Stomach (tissue), 19 donors: Measurements from ENCODE around the gene GOLGA6L7. TPM values are rescaled to one million over a fixed set of nuclear protein-coding genes. Genes with fewer than 3 reads are reported as not detected.
"Not testable (repeated sequence)": the region's sequence is repeated elsewhere in the genome, so short reads cannot be mapped to it uniquely, and the experiment has no call there.

Experiments used
- DNase-seq, 2 donors: peaks; one replicate each; pipeline versions ENCODE4 v3.0.0 to v3.0.0-alpha.2; 2013 to 2019
- H3K27ac ChIP-seq, 5 donors: fragments of 200-600 bp in 4 of 5; sonication (generic) in 4 of 5; one replicate each; pipeline ENCODE4 v1.5.1; 2013 to 2019; ENCODE audit warnings: mild to moderate bottlenecking in 1 of 5, moderate library complexity in 1 of 5
- H3K27me3 ChIP-seq, 3 donors: fragments of 200-600 bp; sonication (generic); one replicate each; pipeline ENCODE4 v1.5.1; 2017 to 2019; ENCODE audit warnings: mixed run types in 1 of 3
- H3K36me3 ChIP-seq, 4 donors: fragments of 200-600 bp; sonication (generic); 1 replicate in 3 of 4; 2 replicates in 1 of 4; pipeline ENCODE4 v1.5.1; 2016 to 2019
- H3K4me1 ChIP-seq, 4 donors: fragments of 200-600 bp; sonication (generic); one replicate each; pipeline ENCODE4 v1.5.1; 2016 to 2019
- H3K4me3 ChIP-seq, 4 donors: fragments of 200-600 bp; sonication (generic) in 3 of 4; one replicate each; pipeline ENCODE4 v1.5.1; 2016 to 2019; ENCODE audit warnings: mild to moderate bottlenecking in 1 of 4
- H3K9me3 ChIP-seq, 4 donors: fragments of 200-600 bp; sonication (generic); one replicate each; pipeline ENCODE4 v1.5.1; 2016 to 2019
- EP300 ChIP-seq: sonication (generic); formaldehyde crosslinking; IDR thresholded peaks from one replicate; pipeline ENCODE4 v1.6.1; 2017; ENCODE audit warnings: antibody characterized with exemption
- POLR2A ChIP-seq, 4 donors: fragments of 450-650 bp; IDR thresholded peaks; one replicate each; pipeline ENCODE4 v1.6.1; 2016; ENCODE audit warnings: antibody characterized with exemption in 4 of 4, control low read depth in 2 of 4, mild to moderate bottlenecking in 1 of 4, moderate library complexity in 1 of 4
- POLR2AphosphoS5 ChIP-seq, 3 donors: sonication (generic); formaldehyde crosslinking; IDR thresholded peaks; one replicate each; pipeline ENCODE4 v1.6.1; 2016; ENCODE audit warnings: antibody characterized with exemption in 3 of 3
- WGBS, 5 donors: extraction: QIAGEN DNeasy Blood & Tissue Kit in 3 of 5; methylation state at CpG; one replicate each; pipeline versions ENCODE4 v1.1.5 to v1.1.7; 2013 to 2018; 5-methylcytosine and 5-hydroxymethylcytosine counted together
- intact Hi-C: fragments of 100-400 bp; cut with DNase I; formaldehyde crosslinking; loops from one replicate; pipeline ENCODE4 v1.15.1; 2023; ENCODE audit warnings: low total_unique reads
- long read RNA-seq, 10 donors: transcript quantifications; one replicate each; lab custom pipeline, GENCODE V29; 2026
- polyA plus RNA-seq, 3 donors: library from polyadenylated mRNA; stranded (reverse); fragments of 200-250 nt; gene quantifications; one replicate each; pipeline ENCODE4 v1.2.3, GENCODE V29; 2013
- total RNA-seq, 5 donors: library from RNA; depleted of rRNA; stranded (reverse); fragments of >200 nt; gene quantifications; one replicate each; pipeline versions ENCODE4 v1.1.0 to v1.2.3, GENCODE V29; 2014 to 2016
- TF ChIP-seq, protein P1 (sequence below), 7 experiments: fragments of 450-650 bp in 4 of 7; fragments of 200-600 bp in 3 of 7; sonication (generic) in 3 of 7; IDR thresholded peaks; one replicate each; pipeline ENCODE4 v1.5.1; 2016 to 2019; ENCODE audit warnings: antibody characterized with exemption in 7 of 7, control low read depth in 2 of 7, mild to moderate bottlenecking in 1 of 7
- donor health status: healthy with polysubstance abuse.
- donor health status: Bipolar disorder and iron deficiency.
- donor health status: healthy.

Gene GOLGA6L7, protein sequence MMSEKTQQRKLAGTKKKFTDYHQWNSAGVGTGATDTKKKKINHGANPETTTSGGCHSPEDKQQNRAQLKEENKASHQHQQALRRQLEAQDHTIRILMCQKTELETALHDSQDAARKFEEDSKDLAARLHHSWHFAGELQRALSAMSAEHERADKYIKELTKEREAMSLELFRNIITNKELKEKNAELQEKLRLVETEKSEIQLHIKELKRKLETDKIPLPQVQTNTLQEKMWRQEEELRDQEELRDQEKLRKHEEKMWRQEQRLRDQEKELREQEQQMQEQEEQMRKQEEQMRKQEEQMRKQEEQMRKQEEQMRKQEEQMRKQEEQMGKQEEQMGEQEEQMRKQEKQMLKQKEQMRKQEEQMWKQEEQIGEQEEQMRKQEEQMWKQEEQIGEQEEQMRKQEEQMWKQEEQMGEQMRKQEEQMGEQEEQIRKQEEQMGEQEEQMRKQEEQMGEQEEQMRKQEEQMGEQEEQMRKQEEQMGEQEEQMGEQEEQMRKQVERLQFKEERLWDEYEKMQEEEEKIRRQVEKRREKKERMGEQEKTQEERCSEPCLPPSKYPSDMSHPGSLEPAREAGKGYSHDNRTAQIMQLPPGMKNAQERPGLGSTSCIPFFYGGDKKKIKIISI
- total RNA-seq (not detected), polyA plus RNA-seq (not detected)
- long read RNA-seq, donor 1, result 0 reads
- long read RNA-seq, donor 2, result 0 reads
- long read RNA-seq, donor 3, result 0 reads
- long read RNA-seq, donor 4, result 0 reads
- long read RNA-seq, donor 5, result 0 reads
- long read RNA-seq, donor 6, result 0 reads
- long read RNA-seq, donor 7, result 0 reads
- long read RNA-seq, donor 8, result 0 reads
- long read RNA-seq, donor 9, result 0 reads
- long read RNA-seq, donor 10, result 0 reads

DNA sequence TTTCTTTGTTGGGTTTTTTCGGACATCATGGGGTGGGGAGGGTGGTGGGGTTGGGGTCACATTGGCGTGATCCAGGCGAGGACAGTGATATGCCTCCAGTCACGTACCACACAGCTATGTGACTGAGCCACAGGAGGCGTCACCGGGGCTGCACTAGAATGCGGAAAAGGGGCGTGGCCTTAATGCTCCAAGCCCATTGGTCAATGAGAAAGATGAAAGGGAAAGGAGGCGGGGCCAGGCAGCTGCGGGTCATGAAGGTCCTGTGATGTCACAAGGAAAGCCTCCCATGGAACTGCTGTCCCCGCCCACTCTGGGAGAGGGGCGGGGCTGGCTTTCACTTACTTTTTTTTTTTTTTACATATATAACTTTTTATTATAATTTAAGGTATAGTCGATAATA, at the start of gene GOLGA6L7:
Gene GOLGA6L7, minus strand, starts transcription at position 124 of the 400 bp plus-strand sequence. Its CDS starts 95 bp downstream, at position 29.
- H3K36me3 ChIP-seq, H3K4me3 ChIP-seq, H3K9me3 ChIP-seq, H3K27ac ChIP-seq, H3K4me1 ChIP-seq, intact Hi-C loops, DNase-seq, H3K27me3 ChIP-seq: not testable (repeated sequence)
- WGBS, 5 donors, result 88 to 97% (median 94%) methylated on average over 13 of the region's 13 CpGs

DNA sequence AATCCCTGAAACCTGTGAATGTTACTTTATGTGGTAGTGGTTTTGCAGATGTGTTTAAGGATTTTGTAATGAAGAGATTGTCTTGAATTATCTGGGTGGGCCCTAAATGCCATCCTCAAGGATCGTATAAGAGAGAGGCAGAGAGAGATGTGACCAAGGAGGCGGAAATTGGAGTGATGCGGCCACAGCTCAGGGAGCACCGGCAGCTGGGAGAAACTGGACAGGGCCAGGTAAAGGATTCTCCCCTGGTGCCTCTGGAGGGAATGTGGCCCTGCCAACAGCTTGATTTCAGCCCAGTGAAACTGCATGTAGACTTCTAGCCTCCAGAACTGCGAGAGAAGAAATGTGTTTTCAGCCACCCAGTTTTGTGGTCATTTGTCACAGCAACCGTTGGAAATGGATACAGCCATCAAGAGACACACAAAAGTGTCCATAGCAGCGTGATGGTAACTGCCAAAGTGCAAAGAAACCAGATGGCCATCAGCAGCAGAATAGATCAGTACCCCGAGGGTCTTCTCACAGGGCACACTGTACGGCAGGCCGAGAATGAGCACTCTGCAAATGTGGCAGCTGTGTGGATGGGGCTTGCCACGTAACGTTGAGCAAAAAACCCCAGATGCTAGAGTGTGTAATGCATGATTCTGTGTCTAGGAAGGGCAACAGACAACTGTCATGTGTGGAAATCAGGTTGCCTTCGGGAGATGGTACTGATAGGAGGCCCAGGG, 49.6 kb upstream of the GOLGA6L7 start:
- Histone ChIP-seq H3K27me3 (peaks cover 0 to 5% (median 0%) of the 10 kb centered on the region in 3 donors), H3K36me3 (no peaks in the 10 kb centered on the region), H3K27ac (no peak overlapping the region), H3K9me3 (no peaks in the 10 kb centered on the region), H3K4me1 (no peaks in the 10 kb centered on the region), H3K4me3 (no peak overlapping the region)
- WGBS, 5 donors, result 81 to 86% (median 85%) methylated on average over 13 of the region's 13 CpGs
- no peak for DNase-seq
- no peak for TF ChIP-seq POLR2AphosphoS5 (IDR thresholded peaks at IDR 0.05)
- TF ChIP-seq, protein P1, sequence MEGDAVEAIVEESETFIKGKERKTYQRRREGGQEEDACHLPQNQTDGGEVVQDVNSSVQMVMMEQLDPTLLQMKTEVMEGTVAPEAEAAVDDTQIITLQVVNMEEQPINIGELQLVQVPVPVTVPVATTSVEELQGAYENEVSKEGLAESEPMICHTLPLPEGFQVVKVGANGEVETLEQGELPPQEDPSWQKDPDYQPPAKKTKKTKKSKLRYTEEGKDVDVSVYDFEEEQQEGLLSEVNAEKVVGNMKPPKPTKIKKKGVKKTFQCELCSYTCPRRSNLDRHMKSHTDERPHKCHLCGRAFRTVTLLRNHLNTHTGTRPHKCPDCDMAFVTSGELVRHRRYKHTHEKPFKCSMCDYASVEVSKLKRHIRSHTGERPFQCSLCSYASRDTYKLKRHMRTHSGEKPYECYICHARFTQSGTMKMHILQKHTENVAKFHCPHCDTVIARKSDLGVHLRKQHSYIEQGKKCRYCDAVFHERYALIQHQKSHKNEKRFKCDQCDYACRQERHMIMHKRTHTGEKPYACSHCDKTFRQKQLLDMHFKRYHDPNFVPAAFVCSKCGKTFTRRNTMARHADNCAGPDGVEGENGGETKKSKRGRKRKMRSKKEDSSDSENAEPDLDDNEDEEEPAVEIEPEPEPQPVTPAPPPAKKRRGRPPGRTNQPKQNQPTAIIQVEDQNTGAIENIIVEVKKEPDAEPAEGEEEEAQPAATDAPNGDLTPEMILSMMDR (IDR thresholded peaks at IDR 0.05), result no peak
- TF ChIP-seq POLR2A (IDR thresholded peaks at IDR 0.05), result no peak
- intact Hi-C loops, result no loop called here

DNA sequence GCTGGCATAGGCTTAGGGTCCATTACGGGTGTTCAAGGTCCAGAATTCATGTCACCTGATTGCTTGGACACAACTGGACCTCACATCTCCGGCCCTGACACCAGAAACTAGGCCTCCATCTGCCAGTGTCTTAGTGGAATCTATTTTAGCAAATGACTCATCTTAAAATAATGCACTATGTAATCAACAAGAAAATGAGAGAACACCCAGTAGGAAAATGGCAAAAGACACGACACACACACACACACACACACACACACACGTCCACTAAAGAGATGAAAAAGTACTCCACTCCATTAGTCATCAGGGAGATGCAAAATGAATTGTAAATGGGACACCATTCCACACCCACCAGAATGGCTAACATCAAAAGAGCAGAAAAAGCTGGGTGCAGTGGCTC, 48.5 kb upstream of the GOLGA6L7 start:
- DNase-seq, result no peak
- H3K4me1 ChIP-seq, result no peaks in the 10 kb centered on the region
- no peak overlapping the region for H3K4me3 ChIP-seq
- H3K27ac ChIP-seq, result no peak overlapping the region
- intact Hi-C loops, result no loop called here
- TF ChIP-seq EP300 (no peak), POLR2A (IDR thresholded peaks at IDR 0.05) (no peak), POLR2AphosphoS5 (IDR thresholded peaks at IDR 0.05) (no peak)
- TF ChIP-seq, protein P1 (IDR thresholded peaks at IDR 0.05), result no peak
- H3K27me3 ChIP-seq, result peaks cover 0 to 5% (median 0%) of the 10 kb centered on the region in 3 donors
- H3K36me3 ChIP-seq, result no peaks in the 10 kb centered on the region
- 52 to 76% (median 70%) methylated on average over 4 of the region's 4 CpGs for WGBS, 5 donors
- no peaks in the 10 kb centered on the region for H3K9me3 ChIP-seq

DNA sequence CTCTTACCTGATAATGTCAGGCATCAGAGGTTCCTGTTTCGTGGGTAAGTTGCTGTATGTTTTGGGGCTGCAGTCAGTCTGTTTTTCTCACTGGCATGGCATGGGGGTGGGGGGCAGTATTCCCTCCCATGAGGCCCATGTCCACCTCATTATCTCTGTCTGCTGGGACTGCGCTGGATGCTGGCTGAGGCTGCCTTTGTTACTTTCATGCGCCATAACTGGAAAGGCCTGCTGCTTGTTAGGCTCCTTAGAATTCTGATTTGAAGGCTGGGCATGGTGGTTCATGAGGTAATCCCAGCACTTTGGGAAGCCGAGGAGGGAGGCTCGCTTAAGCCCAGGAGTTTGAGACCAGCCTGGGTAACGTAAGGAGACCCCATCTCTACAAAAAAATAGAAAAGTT, 47.1 kb upstream of the GOLGA6L7 start:
- Histone ChIP-seq H3K36me3 (no peaks in the 10 kb centered on the region), H3K4me3 (no peak overlapping the region), H3K27me3 (no peaks in the 10 kb centered on the region), H3K9me3 (no peaks in the 10 kb centered on the region), H3K27ac (no peak overlapping the region), H3K4me1 (no peaks in the 10 kb centered on the region)
- TF ChIP-seq POLR2AphosphoS5 (IDR thresholded peaks at IDR 0.05), result no peak
- no peak for TF ChIP-seq EP300
- TF ChIP-seq POLR2A (IDR thresholded peaks at IDR 0.05), result no peak
- TF ChIP-seq, protein P1 (IDR thresholded peaks at IDR 0.05), result no peak
- WGBS, 5 donors, result 81 to 91% (median 90%) methylated on average over 6 of the region's 6 CpGs
- DNase-seq, result no peak
- intact Hi-C loops, result no loop called here
